Stimulated activated CD4-positive, alpha-beta T cell treated with anti-CD3 and anti-CD28 coated beads, Interleukin-2, amount 100 ng/mL, for 48 hours (primary cell): ENCODE data around the gene CYP3A4.
"Not testable (repeated sequence)": the region's sequence is repeated elsewhere in the genome, so short reads cannot be mapped to it uniquely, and the experiment has no call there.

Source experiments
- DNase-seq, 2 donors: peaks; one replicate each; pipeline ENCODE4 v3.0.0-alpha.2; 2020

CYP3A4 gene

DNA sequence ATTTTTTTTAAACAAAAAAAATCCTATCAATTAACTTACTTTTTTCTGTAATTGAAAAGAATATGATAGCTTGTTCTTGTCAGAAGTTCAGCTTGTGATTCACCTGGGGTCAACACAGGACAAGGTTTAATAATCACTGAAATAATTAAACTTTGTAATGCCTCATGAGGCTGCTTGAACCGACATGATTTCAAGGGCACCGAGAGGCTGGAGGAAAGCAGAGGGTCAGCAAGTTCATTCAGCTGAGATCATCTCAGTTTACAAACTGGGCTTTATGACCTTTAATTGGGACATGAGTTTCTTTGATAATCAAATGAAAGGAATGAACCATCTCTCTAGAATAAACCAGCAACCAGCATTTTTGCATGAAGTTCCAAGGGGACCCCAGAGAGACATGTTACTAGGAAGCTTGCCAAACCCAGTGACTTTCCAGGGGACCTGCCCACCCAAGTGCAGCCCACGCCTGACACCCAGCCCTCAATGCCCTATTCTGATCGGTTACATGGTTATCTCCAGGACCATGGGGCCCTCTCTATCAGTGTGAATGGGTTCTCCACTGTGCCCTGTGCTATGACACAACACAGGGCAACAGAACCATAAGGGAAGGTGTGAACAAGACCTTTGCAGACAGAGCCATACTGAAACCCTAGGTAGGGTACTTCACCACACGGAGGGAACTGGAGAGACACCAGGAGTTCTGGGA is 7.8 kb upstream of the CYP3A4 start:
- no peak for DNase-seq

DNA sequence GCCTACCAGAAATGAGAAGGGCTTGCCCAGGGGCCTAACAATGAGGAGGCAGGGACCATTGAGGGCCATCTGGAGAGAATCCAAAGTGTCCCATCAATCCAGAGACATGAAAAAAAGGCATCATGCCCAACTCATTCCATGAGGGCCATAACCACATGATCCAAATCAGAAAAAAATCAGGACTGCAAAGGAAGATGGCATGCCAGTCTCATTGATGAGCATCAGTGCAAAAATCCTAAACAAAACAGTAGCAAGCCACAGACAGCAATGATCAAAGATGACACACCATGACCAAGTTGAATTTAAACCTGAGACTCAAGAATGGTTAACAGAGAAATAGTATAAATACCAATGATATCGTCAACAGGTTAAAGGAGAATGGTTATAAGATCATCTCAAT is 7.0 kb upstream of the CYP3A4 start:
- DNase-seq: no peak

DNA sequence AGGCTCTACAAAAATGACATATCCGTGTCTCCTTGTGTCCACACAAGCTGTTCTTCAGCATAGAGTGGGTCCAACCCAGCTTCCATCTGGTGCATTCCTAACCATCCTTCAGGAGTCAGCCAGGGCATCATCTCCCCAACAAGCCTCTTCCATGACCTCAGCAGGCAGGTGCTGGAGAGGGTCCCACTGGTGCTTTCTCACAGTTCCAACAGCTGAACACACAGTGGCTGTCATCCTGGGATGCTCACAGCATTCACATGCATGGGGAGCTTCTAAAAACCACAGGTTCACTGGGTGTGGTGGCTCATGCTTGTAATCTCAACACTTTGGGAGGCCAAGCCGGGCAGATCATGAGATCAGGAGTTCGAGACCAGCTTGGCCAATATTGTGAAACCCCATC is 6.4 kb upstream of the CYP3A4 start:
- DNase-seq: no peak

- DNase-seq: no peak
These were observed 5.6 kb upstream of the CYP3A4 start for GRCh38 chr7:99789441-99790070.

DNA sequence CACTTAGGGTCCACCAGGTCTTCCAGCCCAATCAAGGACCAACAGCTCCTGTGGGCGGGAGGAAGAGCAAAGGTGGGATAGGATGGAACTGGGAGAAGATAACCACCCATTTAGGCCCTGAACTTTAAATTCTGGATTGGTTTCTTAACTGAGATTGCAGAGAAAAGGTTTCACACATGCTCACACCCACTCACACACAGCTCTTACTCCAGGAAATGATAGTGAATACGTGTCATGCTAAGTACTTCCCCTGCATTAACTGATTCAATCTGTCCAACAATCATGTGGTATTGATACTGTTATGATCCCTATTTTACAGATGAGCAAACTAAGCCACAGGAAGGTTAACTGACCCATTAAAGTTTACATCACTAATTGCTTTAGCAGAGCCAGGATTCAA is 4.6 kb upstream of the CYP3A4 start:
- no peak for DNase-seq

GRCh38 chr7:99786726-99787335 is 2.8 kb upstream of the CYP3A4 start:
- no peak for DNase-seq

DNA sequence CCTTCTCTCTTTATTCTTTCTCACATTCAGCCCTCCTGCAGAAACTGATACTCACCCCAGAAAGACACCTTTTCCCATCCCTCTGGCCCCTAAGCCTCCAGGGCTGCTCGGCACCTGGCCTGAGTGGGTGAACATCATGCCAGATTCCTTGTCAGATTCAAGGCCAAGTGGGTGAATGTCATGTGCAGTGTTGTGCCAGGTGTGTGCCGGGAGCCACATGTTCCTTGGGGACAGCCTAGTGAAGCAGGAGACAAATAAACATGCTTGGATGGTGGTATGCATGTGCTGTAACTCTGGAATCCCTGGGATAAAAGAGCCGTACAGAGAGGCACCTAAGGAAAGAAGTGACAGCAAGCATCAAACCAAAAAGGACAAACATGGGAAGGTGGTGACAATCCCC is 1.7 kb upstream of the CYP3A4 start:
- DNase-seq: not testable (repeated sequence)

GRCh38 chr7:99782012-99782953 is 1.7 kb downstream of the CYP3A4 start:
- no peak for DNase-seq

GRCh38 chr7:99780588-99780987 is 3.4 kb downstream of the CYP3A4 start:
- DNase-seq: no peak

GRCh38 chr7:99779949-99780348 is 4.0 kb downstream of the CYP3A4 start:
- DNase-seq: no peak

DNA sequence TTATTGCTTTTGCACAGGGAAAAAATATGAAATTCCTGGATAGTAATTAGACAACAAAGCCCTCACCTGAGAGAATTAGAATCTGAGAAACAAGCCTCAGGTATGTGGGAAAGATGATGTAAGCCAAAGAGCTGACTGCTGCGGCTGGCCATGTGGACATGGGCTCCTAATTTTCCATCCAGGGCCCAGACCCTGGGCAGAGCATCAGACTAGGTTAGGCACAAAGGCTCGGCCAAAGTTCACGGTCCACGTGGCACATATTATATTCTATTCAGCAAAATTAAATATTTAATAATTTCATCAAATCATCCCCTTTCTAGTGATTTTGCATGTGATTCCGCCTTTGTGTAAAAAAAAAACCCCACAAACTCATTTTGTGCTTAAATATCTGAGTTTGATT is 5.1 kb downstream of the CYP3A4 start:
- no peak for DNase-seq

- not testable (repeated sequence) for DNase-seq
These were observed 10.6 kb downstream of the CYP3A4 start for GRCh38 chr7:99773395-99773794.

DNA sequence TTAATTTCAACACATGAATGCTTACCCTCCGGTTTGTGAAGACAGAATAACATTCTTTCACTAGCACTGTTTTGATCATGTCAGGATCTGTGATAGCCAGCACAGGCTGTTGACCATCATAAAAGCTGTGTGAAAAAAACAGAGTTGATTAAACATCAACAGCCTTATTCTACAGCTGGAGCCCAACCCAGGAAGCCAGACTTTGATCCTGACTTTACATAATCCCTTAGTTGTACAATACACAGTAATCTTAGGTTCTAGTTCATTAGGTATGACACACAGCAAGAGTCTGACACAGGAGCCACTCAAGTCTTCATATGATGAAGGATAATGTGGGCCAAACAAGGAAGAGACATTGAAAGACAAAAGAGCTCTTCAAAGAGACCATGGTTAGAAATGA is 11.4 kb downstream of the CYP3A4 start:
- DNase-seq: no peak

- not testable (repeated sequence) for DNase-seq
These were observed 14.5 kb downstream of the CYP3A4 start for GRCh38 chr7:99769494-99769893.

DNA sequence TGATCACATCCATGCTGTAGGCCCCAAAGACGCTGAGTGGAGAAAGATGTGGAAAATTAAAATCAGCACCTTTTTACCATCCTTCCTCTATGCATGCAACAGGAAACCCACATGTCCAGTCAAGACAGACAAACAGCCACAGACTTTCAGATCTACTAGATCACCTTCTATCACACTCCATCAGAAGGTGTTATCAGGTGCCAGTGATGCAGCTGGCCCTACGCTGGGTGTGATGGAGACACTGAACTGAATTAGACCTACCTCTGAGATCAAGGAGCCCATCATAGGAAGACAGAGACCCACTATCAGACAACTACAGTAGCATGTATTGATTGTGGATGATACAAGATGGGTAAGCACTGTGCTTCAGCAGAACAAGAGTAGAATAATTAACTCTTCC is 15.5 kb downstream of the CYP3A4 start:
- DNase-seq: no peak

DNA sequence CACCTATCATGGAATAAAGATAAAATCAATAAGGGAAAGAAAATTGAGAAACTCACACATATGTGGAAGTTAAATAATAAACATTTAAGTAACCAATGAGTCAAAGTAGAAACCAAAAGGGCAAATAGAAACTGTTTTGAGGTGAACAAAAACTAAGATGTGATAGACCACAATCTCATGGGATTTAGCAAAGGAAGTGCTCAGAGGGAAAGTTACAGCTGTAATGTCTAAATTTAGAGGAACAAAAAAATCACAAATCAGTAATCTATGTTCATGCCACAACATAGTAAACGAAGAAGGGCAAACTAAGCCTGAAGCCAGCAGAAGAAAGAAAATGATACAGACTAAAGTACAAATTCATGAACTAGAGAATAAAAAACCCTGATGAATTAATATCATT is 16.3 kb downstream of the CYP3A4 start:
- DNase-seq: no peak

DNA sequence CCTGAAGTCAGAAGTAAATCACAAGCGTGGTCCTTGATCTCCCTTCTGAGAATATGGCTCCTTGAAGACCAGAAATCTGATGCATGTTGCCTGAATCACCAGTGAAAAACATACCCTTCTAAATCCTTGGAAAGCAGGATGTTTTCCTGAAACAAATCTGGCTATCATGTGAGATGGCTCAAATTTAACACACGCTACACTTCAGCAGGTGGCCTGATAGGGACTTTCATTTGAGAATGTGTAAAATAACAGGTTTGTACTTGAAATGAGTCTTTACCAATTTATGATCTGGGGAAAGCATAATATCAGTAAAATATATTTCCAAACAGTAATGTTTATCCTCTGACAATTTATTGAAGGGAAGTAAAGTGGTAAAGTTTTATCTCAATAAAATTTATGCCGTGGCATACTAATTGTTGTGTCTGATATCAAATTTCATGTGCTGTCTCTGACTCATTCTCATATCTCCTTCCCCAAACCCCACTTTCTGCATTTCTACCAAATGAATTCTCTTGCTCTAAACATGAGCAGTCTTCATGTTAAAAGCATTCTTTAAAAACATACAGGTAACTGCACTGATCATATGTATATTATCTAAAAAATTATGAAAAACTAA is 17.4 kb downstream of the CYP3A4 start:
- no peak for DNase-seq

DNA sequence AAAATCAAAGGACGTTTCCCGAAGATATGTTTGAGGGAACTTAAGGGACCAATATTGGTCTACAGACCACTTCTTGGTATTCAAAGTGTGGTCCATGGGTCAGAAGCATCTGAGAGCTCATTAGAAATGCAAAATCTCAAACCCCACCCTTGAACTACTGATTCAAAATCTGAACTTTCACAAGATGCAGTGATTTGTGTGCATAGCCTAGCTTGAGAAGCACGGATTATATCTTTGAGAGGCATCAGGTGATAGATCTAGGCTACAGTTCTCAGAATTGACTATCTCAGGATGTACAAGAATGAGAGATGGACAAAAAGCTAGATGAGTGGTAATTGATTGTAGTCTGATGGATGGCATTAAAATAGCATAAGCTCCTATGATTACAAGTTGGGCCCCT is 19.5 kb downstream of the CYP3A4 start:
- no peak for DNase-seq

DNA sequence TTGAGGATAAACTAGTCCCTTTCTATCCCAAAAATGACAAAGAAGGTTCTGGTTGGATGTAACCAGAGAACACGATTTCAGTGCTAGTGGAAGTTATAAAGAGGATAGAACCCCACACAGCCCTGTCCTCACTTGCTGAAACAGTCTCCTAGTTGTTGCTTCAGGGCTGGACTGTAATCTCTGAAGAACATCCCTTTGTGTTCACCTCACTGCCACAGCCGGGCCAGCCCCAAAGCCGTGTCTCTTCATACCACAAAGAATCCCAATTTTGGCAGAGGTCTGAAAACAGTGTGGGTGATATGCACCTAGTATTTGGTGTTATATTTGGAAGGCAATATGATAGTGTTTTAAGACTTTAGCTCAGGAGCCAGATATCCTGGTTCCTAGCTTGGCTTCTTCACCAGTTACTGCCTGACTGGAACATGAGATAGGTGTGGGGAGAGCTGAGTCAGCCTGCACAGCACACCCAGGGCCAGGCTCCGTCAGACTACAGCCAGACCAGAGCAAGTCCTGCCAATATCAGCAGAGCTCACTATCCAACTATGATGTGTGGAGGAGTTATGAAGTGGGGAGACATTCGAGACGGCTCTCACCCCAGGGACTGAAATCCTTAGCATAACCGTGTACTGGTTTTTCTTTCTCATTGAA is 21.2 kb downstream of the CYP3A4 start:
- no peak for DNase-seq

- DNase-seq: no peak
These were observed 28.9 kb downstream of the CYP3A4 start for GRCh38 chr7:99755085-99755484.

DNA sequence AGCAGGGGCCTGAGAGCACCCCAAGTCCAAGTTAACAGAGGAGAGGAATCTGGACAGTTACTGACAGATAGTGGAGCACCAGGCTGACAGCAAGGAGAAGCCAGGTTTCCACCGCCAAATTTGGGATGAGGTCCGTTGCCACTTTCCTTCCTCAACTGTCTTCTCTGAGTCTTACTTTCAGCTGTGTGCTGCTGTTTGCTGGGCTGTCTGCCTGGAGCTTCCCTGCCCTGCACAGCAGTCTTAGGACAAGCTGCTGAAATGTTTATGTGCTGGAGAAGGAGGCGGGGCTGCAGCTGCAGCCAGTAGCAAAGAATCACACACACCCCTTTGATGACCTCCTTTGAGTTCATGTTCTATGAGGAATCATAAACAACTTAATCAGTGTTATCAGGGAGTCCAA is 31.6 kb downstream of the CYP3A4 start:
- no peak for DNase-seq

DNA sequence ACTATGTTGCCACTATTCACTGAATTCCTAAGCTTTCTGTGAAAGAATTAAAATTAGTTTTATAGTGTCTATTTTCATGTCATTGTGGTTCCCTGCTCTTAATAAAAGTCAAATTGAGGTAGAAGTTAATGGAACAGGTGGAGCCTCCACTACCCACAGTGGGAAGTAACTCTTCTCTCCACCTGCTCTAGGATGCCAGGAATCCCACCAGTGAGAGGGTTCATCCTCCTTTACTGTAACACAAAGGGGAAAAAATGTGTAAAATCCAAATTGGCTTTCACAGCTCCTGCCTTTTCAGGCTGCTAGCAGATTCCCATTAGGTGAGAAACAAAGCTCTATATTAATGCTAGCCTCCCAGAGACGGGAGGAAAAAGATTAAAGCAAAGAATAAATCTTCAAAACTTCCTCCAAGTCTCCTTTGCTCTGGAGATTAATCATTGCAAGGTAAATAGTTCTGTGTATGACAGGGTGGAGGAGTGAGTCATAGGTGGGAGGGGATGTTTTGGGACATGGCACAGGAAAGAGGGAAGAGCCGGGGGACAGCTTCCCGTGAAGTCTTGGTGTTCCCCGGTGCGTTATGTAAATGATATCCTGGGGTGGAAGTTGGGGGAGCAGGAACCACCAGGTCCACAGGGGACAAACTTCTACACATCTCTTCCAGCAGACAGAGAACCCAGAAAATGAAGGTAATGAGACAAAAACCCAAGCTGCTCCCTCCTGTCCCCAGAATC is 32.5 kb downstream of the CYP3A4 start:
- not testable (repeated sequence) for DNase-seq
